NCI-H82 (cell line): Measurements from ENCODE around the gene KCNAB1.
A peak's percentile ranks its signal among the peaks of the same experiment; 100 is the strongest.

Experiments
- DNase-seq: peaks from one replicate; lab custom pipeline; 2025; lab: John Stamatoyannopoulos, UW

The KCNAB1 gene

DNA sequence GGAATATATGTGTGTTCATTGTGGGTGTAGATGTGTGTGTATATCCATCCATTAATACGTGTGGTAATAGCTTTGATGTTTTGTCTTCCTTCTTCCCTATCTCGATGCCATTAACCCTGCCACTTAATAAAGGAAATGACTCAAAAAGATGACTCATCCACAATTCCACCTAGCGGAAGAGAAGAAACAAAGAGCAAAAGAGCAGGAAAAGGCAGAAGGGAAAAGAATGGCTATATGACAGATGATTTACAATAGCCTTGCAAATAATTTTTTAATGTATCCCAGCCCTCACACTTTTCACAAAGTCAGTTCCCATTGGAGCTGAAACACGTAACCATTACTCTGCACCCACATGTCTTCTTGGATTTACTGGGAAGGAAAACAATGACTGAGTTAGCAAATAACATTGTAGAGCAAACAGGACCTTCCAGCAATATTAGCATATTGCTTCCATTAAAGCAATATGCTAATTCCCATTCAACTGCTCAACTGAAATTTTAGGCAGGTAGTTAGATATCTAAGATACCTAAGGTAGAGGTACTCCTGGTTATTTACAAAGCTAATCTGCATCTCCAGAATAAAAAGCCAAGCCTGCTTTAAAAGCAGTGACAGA lies 197.2 kb downstream of the KCNAB1 start:
- no peak for DNase-seq

DNA sequence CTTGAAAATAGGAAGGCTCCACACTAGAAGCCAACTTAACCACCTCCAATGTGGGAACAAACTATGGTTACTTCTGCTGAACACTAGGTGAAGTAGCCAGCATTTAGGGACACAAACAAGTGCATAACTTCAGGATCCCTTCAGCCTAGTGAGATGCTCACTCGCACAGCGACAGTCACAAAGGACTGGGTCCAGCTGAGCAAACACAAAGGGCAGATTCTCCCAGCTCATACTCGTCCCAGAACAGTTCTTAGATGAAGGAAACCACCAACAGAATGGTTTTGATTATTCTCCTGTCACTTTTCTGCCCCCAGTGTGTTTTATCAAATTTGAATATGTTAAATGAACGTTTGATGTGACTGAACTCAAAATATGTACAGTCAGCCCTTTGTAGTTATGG lies 201.6 kb downstream of the KCNAB1 start:
- DNase-seq, result no peak

DNA sequence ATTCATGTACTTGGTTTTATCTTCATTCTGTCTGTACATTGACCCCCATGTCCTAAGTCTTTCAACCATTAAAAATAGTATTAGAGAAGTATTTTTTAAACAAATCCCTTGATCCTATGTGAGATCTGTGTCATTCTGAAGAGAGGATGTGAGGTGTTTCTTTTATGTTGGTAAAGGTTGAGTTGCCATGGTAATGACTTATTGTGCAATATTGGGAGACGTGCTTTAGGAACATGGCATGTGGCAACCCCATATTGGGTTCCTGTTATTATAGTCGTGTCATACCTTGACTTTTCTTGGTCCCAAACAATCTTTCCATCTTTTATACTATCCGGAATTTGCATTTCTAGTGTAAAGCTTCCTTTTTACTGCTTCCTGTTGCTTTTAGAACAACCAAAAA lies 203.1 kb downstream of the KCNAB1 start:
- no peak for DNase-seq

DNA sequence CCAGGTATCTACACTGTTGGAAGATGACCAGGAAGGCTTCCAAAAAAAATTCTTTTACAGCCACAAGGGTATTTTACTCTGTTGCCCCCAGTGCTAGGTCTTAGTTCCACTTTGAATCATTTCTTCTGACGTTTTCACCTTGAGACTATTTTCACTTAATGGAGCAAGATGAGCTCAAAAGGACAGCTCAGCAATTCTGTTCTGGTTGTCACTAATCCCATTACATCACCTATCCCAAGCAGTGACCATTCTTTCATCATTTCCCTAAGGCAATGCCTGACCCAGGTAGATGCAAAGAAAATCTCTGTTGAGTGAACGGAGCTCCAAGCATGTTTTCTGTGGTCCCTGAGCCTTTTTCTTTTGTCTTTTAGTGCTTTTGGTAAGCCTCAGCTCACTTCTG lies 210.0 kb downstream of the KCNAB1 start:
- DNase-seq, result no peak

DNA sequence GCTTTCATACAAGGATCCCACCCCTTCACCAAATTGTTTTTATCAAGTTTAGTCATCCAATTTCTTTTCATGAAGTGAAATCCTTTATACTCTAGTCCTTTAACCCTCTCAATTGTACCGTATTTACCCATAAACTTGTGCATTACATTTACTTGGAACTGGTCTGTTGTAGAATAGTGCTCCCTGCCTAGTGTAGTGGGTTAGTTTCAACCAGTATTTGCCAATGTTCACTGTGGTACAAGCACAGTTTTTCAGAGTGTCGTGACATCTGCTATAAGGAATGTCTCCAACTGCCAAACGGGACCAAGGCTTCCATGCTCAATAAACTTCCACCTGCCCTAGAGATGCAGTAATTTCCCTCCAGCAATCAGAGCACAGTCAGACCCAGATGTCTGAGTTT lies 211.9 kb downstream of the KCNAB1 start:
- no peak for DNase-seq

DNA sequence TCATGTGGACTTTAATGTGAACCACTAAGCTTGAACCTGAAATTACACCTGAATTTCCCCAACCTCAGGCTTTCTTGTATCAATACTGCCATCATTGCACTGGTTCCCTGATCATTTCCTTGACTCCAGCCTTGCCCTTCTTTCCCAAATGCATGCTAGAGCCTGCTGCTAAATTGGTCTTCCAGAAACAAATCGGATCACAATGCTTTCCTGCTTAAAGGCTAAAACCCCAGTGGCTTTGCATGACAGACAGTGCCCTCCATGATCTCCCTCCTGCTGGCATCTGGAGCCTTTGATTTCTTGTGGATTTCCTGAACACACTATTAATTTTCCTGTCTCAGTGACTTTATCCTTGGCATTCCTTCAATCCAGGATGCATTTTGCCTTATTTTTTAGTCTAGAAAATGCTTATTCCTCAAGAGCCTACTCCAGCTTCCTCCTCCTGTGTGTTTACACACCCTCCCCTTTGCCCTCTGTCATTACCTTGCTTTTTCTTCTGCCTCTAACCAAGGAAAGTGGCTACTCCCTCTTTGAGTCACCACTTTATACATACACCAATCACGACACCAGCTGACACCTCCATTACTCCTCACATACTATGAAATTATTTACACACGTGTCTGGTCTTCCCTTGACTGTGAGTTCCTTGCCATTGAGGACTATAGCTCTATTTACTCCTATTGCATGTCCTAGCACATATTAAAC lies 214.6 kb downstream of the KCNAB1 start:
- peak; percentile 90 for DNase-seq

DNA sequence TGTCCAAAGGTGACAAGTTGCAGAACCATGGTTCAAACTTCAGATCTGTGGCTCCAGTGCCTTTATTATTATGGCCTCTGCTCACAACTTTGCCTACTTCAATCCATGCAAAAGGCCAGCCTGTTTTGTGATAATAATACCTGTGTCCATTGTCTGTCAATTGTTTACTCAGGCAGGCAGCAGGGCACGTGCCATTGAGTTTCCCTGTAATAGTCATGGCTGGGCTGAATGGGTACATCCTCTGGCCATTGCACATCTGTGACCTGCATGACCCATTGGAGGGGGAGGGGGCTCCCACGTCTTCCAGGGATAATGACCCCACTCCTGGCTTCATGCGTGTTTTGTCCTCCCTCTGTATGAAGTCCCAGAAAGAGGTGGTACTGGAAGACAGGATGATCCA lies 219.1 kb downstream of the KCNAB1 start:
- DNase-seq, result no peak

DNA sequence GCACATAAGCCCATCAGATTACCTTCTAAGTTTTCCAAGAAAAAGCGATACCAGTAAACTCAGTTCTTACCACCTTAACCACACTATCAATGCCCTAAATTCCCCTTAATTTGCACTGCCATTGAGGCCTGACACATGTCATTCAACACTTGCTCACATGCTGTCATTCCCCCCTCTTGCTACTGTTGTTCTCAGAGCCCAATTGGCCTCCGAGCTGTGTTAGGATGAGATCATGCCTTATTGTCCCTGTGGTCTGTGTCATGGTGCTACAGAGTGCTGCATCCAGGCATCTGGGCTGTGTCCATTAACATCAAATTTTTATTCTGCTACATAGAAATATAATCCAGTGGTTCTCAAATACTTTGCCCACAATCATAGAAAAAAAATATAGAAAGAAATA lies 221.0 kb downstream of the KCNAB1 start:
- no peak for DNase-seq

DNA sequence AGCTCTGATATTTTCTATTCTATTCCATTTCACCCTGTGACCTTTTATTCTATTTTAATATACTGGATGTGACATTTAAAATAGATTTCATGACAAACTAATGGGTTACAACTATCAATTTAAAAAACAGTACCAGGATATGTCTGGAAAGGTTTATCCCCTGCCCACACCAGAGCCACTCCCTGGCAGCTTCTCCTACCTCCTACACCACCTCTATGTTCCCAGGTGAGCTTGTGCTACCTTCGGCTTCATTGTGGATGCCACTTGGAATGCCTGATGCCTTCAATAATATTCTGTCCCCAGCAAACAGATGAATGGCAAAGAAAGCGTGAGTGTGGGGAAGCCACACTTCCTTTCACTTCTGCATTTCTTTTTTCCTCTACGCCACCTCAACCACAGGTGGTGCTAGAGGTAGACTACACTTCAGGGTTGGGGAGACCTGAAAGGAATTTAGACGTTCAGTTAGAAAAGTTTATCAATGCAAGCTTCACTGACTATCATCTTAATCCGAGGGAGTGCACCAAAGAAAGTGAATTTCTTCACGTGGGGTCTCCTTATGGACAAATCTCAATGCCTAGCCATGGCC lies 221.5 kb downstream of the KCNAB1 start:
- no peak for DNase-seq

DNA sequence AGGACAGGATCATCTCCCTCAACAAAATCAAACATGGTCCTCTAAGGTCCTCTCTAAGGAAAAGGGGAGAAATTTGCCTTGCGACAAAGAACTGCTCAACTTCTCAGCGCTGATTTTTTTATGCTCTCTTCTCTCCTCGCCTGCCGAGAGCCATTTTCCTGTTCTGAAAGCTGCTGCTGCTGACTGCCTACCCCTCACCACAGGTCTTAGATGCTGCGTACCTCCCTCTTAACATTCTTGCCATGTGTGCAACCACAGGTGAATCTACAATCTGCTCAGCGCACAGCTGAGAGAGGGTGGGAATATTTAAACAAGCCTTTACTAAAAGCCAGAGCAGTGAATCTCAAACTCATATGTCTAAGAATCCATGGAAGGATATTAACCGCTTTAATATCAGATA lies 223.8 kb downstream of the KCNAB1 start:
- no peak for DNase-seq

DNA sequence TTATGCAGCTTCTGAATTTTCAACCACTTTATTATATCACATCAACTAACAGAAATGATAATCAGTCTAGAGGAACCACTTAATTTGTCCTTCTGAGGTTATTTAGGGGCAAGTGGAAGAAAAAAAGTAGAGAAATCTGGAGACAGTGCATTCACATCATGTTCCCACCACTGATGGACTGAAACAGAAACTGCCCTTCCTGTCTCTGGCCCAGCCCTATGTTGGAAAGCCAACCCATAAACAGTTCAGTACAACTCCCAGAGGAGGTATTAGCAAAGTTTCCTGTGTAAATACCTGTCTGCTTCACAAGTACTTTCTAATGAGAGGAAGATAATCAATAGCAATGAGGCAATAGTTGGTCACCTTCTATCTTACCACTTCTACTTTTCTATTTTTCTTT lies 228.7 kb downstream of the KCNAB1 start:
- DNase-seq, result no peak

DNA sequence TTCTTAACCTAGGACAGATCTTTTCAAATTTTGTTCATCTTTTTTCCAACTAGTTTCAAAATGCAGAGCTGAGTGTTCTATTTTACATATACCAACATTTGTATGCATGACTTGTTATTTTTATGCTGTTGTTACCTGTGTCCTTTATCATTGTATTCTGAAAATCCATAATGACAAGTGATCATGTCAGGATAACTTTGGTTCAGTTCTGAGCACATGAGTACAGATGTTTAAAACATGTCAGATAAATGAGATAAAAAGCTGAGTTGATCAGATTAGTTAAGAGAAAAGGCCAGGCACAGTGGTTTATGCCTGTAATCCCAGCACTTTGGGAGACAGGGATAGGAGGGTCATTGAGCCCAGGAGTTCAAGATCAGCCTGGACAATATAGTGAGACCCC lies 229.6 kb downstream of the KCNAB1 start:
- DNase-seq, result peak; percentile 37

DNA sequence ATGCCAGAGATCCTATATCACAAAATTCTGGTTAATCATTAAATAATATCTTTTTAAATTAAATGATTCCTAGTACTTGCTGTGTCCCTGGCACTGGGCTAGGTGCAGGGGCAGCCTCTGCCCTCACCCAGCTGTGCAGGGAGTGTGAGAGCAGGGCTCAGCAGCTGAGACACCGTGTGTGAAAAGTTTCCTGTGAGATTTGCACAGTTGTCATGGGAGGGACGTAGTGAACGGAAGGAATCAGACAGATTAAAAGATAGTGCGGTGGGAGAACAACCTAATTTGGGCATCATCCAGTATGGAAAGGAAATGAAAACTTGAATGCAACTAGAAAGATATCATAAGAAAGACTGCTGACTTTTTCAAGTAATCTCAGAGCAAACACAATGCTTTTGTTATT lies 230.4 kb downstream of the KCNAB1 start:
- DNase-seq, result no peak

DNA sequence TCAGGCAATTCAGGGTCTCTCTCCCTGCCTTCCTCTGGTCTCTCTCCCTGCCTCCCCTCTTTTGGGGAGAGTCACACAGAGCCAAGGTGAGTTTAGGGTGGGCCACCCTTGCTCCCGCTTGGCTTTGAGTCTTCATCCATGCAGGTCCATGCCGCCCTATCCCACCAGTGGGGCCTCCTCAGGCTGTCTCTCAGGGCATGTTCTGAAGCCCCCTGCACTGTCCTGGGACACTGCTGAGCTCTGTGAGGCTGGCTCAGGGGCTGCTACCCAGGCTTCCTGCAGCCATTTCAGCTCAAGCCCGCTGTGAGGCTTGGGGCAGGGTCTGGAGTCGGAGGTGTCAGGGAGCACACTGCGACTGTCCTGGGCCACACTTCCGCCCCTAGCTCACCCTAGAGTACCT lies 231.4 kb downstream of the KCNAB1 start:
- no peak for DNase-seq

DNA sequence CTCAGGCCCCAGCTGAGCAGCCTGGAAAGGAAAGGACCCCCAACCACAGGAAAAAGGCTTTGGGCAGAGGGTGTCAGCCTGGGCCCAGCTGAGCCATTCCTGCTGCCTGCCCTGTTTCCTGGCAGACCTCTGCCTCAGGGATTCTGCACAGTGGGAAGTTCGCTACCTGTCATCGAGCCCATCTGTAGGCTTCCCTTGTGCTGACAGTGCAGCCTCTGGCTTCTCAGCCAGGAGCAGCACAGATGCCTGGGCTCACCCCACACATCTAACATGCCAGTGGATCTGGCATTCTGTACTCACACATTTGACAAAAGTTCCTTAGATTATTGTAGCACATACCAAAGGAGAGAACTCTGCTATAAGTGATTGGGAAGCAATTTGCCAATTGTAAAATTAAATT lies 232.3 kb downstream of the KCNAB1 start:
- DNase-seq, result no peak

DNA sequence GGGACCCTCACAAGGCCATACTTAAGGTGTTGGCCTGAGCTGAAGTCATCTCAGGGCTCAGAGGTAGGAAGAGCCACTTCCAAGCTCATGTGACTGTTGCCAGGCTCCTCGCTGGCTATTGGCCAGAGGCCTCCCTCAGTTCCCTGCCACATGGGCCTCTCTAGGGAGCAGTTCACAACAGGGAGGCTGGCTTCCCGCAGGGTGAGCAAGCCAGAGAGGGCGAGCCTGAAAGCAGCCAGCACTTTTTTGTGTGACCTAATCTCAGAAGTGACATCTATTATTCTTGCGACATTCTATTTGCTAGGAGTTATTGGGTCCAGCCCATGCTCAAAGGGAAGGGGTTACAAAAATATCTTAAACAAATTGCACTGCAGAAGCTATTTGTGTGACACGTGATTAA lies 233.2 kb downstream of the KCNAB1 start:
- DNase-seq, result no peak

DNA sequence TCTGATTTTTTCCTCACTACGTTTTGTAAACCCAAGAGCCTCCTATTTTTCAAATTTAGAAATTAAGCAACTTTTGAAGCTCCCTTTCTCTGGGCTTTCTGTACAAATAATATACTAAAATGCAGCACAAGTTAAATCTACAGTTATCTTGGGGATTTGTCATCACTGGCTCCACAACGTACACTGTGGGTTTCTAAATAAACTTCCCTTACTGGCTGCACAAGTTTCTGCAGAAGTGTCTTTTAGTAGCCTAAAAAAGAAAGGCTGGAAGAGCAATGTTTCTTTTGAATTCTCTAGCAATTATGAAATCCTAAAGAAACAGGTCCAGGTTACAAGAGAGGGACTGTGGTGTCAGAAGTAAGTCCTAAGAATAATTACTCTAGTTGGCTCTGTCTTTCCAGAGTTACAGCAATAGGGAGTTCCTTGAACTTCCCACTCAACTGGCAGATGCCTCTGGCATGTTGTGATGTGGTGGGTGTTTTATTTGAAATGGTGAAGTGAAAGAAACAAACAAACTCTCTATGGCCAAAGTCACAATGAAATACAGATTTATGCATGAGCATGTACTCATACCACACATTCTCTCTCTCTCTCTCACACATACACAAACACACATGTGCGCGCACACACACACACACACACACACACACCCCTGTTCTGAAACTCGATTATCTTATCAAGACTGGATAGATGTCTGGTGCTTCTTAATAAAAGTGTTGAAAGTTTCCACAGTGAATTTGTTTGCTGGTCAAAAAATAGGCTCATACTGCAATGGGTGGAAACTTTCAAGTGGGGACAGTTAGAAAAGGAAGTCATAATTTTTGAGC lies 236.4 kb downstream of the KCNAB1 start:
- DNase-seq, result no peak

DNA sequence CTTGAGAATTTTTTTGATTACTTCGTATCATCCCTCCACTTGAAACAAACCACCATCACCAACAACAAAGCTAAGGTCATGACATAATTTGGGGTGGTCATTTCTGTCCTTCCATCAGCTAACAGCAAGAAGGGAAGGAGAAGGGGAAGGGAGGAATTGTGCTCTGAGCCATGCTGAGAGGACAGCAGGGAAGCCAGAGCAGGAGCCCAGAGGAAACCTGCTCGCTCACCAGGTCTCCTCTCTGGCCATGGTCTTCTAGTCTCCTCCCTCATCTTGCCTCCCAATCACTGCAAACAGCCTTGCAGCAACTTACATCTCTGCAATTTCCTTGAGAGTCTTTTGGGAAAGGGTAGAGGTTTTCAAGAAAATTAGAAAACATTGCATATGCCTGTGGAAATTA lies 237.9 kb downstream of the KCNAB1 start:
- DNase-seq, result no peak

DNA sequence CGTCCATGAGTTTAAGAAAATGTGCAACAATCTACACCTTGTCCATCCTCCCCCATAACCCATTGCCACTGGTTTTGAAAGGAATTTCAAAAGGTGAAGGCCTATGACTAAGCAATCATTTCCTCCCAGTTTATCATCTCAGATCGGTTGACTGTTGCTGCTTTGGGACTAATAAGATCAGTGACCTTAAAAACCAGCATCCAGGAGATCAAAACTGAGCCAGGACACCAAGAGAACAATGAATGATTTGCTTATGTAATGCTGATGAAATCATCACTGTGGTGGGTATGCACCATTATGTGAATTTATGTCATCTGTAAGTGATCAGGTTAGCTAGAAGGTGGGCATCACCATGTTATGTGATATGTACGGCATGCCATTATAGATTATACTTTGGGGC lies 239.0 kb downstream of the KCNAB1 start:
- DNase-seq, result no peak

DNA sequence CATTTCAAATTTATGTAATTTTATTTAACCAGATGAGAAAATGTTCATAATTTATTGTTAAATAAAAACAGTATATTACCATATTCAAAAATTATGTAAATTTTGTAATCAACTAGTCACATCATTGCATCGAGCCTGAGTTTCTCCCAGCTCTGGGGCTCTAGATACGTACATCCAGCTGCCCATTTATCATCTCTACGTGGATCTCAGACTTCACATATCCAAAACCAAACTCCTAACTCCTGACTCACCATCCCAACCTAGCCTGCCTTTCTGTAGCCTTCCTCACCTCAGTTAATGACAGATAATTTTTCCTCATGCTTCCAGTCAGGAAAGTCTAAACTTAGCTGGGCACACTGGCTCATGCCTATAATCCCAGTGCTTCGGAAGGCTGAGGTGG lies 239.7 kb downstream of the KCNAB1 start:
- DNase-seq, result no peak

DNA sequence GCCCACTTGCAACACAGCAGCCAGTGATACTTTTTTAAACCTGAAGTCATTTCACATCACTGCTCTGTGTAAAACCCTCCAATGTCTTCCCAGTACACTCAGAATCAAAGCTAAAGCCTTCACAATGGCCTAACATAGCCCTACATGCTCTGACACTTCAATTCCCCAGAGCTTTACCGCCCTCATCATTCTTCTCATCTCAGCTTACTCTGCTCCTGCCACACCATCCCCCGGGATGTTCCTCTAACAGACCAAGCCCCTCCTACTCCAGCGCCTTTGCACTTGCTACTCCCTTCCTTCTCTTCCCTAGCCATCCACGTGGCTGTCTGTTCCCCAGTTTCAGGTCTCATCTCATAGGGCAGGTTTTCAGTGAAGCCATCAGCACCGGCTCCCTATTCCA lies 240.6 kb downstream of the KCNAB1 start:
- DNase-seq, result peak; percentile 54

DNA sequence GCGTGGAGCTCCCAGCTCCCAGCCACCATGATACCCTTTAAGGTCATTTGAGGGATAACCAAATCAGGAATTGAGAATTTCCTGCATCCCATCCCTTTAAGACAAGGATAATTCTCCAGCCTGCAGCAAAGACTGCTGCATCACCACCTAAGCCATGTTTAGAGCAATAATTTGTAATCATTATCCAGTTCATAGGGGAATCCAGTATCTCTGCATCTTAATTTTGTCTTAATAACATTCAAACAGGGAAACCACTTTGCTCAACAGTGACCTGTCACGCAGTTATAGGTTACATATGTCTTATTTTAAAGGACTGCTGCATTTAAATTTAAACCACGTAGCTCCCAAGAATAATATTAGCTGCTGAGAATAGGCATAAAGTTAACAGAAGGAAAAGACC lies 246.2 kb downstream of the KCNAB1 start:
- DNase-seq, result no peak

DNA sequence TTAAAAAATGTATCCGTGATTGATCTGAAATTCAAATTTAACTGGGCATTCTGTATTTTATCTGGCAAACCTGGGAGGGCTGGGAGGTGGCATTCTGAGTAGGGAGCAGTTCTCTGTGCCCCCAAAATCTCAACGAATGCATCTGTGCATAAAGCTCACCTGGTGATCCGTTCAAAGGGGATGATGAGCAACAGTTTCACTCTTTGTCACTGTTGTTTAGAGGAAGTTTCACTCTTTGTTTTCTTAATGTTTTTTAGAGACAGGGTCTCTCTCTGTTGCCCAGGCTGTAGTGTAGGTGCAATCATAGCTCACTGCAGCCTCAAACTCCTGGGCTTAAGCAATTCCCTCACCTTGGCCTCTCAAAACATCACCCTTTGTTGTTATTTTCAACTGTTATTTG lies 247.8 kb downstream of the KCNAB1 start:
- DNase-seq, result no peak
